Trophoblast cell (in vitro differentiated cells and primary cell): ENCODE results near the gene TNS4.

Experiments
- DNase-seq, 2 donors: peaks; one replicate each; pipeline ENCODE4 v3.0.0-alpha.2; 2016
- H2AFZ ChIP-seq: 2 replicates; pipeline ENCODE4 v1.6.1; 2013; ENCODE audit warnings: low read length, moderate library complexity, mild to moderate bottlenecking; ENCODE audit not compliant: insufficient read depth, poor library complexity
- H2AK5ac ChIP-seq: 2 replicates; pipeline ENCODE4 v1.6.1; 2013; ENCODE audit warnings: mild to moderate bottlenecking, low read length
- H2BK120ac ChIP-seq: 2 replicates; pipeline ENCODE4 v1.6.1; 2013; ENCODE audit warnings: low read length, mild to moderate bottlenecking, moderate library complexity; ENCODE audit not compliant: insufficient read depth, poor library complexity
- H2BK12ac ChIP-seq: 2 replicates; pipeline ENCODE4 v1.6.1; 2013; ENCODE audit warnings: mild to moderate bottlenecking, low read length, moderate library complexity
- H2BK5ac ChIP-seq: 2 replicates; pipeline ENCODE4 v1.6.1; 2013; ENCODE audit warnings: low read length, low read depth, moderate library complexity, mild to moderate bottlenecking; ENCODE audit not compliant: poor library complexity
- H3K14ac ChIP-seq: 2 replicates; pipeline ENCODE4 v1.6.1; 2013; ENCODE audit warnings: mild to moderate bottlenecking, low read length
- H3K18ac ChIP-seq: 2 replicates; pipeline ENCODE4 v1.6.1; 2013; ENCODE audit warnings: mild to moderate bottlenecking, low read length
- H3K23ac ChIP-seq: 2 replicates; pipeline ENCODE4 v1.6.1; 2013; ENCODE audit warnings: low read length
- H3K27ac ChIP-seq: 2 replicates; pipeline ENCODE4 v1.5.1; 2013; ENCODE audit warnings: low read depth, mild to moderate bottlenecking, inconsistent platforms, low read length, moderate library complexity
- H3K27me3 ChIP-seq: 2 replicates; pipeline ENCODE4 v1.6.1; 2013; ENCODE audit warnings: inconsistent platforms, mild to moderate bottlenecking, low read length, moderate library complexity; ENCODE audit not compliant: insufficient read depth
- H3K36me3 ChIP-seq, 2 experiments: 1 replicate in 1 of 2; 2 replicates in 1 of 2; pipeline ENCODE4 v1.6.1; 2013; ENCODE audit warnings: low read length in 2 of 2, mild to moderate bottlenecking in 2 of 2, moderate library complexity in 1 of 2; ENCODE audit not compliant: insufficient read depth in 2 of 2, control insufficient read depth in 1 of 2
- H3K4ac ChIP-seq: 2 replicates; pipeline ENCODE4 v1.6.1; 2013; ENCODE audit warnings: low read depth, mild to moderate bottlenecking, low read length, moderate library complexity
- H3K4me1 ChIP-seq, 2 experiments: 1 replicate in 1 of 2; 2 replicates in 1 of 2; pipeline ENCODE4 v1.6.1; 2013; ENCODE audit warnings: low read length in 2 of 2, mild to moderate bottlenecking in 2 of 2, moderate library complexity in 1 of 2; ENCODE audit not compliant: insufficient read depth in 2 of 2, control insufficient read depth in 1 of 2
- H3K4me2 ChIP-seq: 2 replicates; pipeline ENCODE4 v1.6.1; 2013; ENCODE audit warnings: inconsistent platforms, mild to moderate bottlenecking, low read length, moderate library complexity
- H3K4me3 ChIP-seq: 2 replicates; pipeline ENCODE4 v1.5.1; 2013; ENCODE audit warnings: mild to moderate bottlenecking, low read depth, low read length, inconsistent platforms
- H3K79me1 ChIP-seq: one replicate; pipeline ENCODE4 v1.6.1; 2013; ENCODE audit warnings: low read length
- H3K79me2 ChIP-seq: 2 replicates; pipeline ENCODE4 v1.6.1; 2013; ENCODE audit warnings: low read length, mild to moderate bottlenecking; ENCODE audit not compliant: control insufficient read depth, insufficient read depth, poor library complexity
- H3K9ac ChIP-seq: 2 replicates; pipeline ENCODE4 v1.6.1; 2013; ENCODE audit warnings: mild to moderate bottlenecking, low read length
- H3K9me3 ChIP-seq: 2 replicates; pipeline ENCODE4 v1.6.1; 2013; ENCODE audit warnings: low read depth, mild to moderate bottlenecking, control low read depth, inconsistent platforms, low read length; ENCODE audit not compliant: insufficient read depth
- H4K12ac ChIP-seq: 2 replicates; pipeline ENCODE4 v1.6.1; 2013; ENCODE audit warnings: low read depth, mild to moderate bottlenecking, low read length, moderate library complexity
- H4K8ac ChIP-seq: 2 replicates; pipeline ENCODE4 v1.6.1; 2013; ENCODE audit warnings: low read depth, mild to moderate bottlenecking, low read length, moderate library complexity
- H4K91ac ChIP-seq: one replicate; pipeline ENCODE4 v1.6.1; 2013; ENCODE audit warnings: low read depth, mild to moderate bottlenecking, low read length, moderate library complexity
- WGBS: extraction: QIAGEN DNeasy Blood & Tissue Kit; methylation state at CpG from one replicate; pipeline ENCODE4 v1.1.7; 2013; ENCODE audit warnings: missing lambda C conversion rate; ENCODE audit not compliant: insufficient read length, insufficient coverage; ENCODE audit errors: extremely low coverage; 5-methylcytosine and 5-hydroxymethylcytosine counted together

The TNS4 gene

DNA sequence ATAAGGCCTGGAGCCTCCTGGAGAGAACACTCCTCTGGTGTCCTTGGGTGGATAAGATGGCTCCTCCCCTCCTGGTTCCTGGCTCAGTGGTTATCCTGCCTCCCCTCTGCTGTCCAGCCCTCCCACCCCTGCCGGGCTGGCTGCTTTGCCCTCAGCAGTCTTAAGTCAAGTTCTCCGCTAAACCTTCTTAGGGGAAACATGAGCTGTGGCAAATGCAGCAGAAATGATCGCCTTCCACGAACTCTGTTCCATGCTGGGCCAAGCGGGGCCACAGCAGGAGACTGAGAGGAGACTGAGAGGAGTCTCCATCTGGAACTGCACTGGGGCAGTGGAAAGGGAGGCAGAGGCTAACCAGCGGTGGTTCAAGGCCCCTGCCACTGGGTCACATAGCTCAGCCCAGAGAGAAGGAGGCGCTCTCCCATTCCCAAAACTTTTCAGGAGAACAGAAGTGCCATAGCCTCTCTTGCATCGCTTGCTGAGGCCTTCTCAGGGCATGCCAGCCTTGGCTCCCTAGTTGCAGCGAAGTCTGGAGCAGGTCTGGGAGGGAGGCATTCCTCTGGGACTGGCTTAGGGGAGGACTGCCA, 26.9 kb downstream of the TNS4 start:
- no CpG with 5 or more reads among the region's 9 CpGs for whole genome bisulfite sequencing

DNA sequence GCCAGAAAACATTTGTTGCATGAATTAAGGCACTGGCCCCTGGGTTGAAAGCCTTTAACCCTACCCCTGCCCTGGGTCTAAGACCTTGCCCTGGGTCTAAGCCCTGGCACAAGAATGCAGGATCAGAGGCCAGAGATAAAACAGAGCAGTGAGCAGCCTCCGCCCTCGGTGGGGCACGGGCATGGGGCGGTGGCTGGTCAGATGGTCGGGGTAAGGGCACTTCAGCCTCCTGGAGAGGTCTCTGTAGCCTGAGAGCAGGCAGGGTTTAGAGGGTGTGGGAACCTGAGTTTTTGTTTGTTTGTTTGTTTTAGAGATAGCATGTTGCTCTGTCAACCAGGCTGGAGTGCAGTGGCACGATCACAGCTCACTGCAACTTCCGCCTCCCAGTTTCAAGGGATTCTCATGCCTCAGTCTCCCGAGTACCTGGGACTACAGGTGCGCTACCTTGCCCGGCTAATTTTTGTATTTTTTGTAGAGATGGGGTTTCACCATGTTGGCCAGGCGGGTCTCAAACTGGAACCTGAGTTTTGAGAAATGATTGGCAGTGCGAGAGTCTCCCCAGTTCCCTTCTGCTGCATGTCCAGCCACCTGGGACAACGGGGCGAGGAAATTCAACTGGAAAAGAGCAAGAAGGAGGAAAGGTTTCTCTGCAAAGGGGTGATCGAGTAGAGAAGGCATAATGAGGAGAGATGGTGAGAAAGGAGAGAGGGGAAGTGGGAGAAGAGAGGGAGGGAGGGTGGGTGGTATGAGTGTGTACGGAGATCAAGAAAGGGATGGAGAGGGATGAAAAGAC, 27.7 kb downstream of the TNS4 start:
- no peak overlapping the region for H3K23ac ChIP-seq
- peak in 1 of 2 donors; percentile 47 for DNase-seq
- whole genome bisulfite sequencing = 100% methylated on average over 2 of the region's 16 CpGs

More for the DNA sequence above, 26.9 kb downstream of the TNS4 start:
- DNase-seq = no peak
- no peak overlapping the region for H2BK12ac ChIP-seq
- H3K14ac ChIP-seq = no peak overlapping the region
- peaks cover 6% of the 10 kb centered on the region for H3K9me3 ChIP-seq
- no peak overlapping the region for H2BK5ac ChIP-seq
- H3K4ac ChIP-seq = no peak overlapping the region
- H3K27ac ChIP-seq = no peak overlapping the region
- H3K79me2 ChIP-seq = no peaks in the 10 kb centered on the region
- no peak overlapping the region for H4K12ac ChIP-seq
- H3K4me3 ChIP-seq = no peak overlapping the region
- H3K36me3 ChIP-seq = peaks cover 0 to 2% of the 10 kb centered on the region in 2 experiments
- peaks cover 9 to 16% of the 10 kb centered on the region in 2 experiments for H3K4me1 ChIP-seq
- peaks cover 6% of the 10 kb centered on the region for H3K79me1 ChIP-seq
- H3K23ac ChIP-seq = no peak overlapping the region
- H3K9ac ChIP-seq = no peak overlapping the region
- no peaks in the 10 kb centered on the region for H3K27me3 ChIP-seq
- H3K18ac ChIP-seq = no peak overlapping the region
- H2AFZ ChIP-seq = no peak overlapping the region
- H4K8ac ChIP-seq = no peak overlapping the region
- H3K4me2 ChIP-seq = no peak overlapping the region
- H2BK120ac ChIP-seq = no peak overlapping the region
- H2AK5ac ChIP-seq = no peak overlapping the region
- no peak overlapping the region for H4K91ac ChIP-seq

DNA sequence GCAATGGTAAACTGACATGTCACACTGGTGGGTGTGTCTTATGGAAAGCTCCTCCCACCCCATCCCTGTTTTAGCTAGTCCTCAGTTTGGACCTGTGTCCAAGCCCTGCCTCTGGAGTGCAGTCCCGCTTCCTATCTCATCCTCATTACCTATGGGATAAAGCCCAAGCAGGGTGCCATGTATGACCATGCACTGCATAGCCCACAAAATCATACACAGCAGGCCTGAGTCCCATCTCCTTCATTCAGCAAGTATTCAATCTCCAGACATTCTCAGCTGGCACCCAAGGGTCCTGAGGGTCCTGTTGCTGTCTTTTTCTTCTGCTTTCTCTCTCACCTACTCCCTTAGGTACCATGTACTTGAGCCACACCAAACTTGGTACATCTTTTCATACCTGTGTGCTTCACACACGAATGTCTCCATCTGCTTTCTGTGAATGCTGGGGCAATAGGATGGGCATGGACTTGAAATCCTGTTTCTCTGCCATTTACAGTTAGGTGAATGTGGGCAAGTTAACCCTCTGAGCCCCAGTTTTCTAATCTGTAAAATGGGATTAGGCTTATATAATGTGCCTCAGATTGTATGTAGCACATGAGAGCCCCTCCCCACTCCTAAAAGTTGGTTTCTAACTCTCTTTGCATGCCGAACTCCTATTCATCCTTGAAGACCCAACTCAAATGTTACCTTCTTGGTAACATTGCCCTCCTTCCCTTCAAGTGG, 28.5 kb downstream of the TNS4 start:
- H3K18ac ChIP-seq = no peak overlapping the region
- no peak overlapping the region for H3K9ac ChIP-seq
- no peak overlapping the region for H4K91ac ChIP-seq
- no peak overlapping the region for H4K12ac ChIP-seq
- H3K27me3 ChIP-seq = no peaks in the 10 kb centered on the region
- no peak overlapping the region for H2BK12ac ChIP-seq
- no peak overlapping the region for H3K4ac ChIP-seq
- no peak overlapping the region for H3K27ac ChIP-seq
- no peak overlapping the region for H4K8ac ChIP-seq
- H3K14ac ChIP-seq = no peak overlapping the region
- H2AFZ ChIP-seq = no peak overlapping the region
- H2BK5ac ChIP-seq = no peak overlapping the region
- no peak overlapping the region for H2AK5ac ChIP-seq
- H3K4me2 ChIP-seq = no peak overlapping the region
- no peaks in the 10 kb centered on the region for H3K79me2 ChIP-seq
- H3K4me3 ChIP-seq = no peak overlapping the region
- peaks cover 0 to 2% of the 10 kb centered on the region in 2 experiments for H3K36me3 ChIP-seq
- H3K79me1 ChIP-seq = peaks cover 6% of the 10 kb centered on the region
- no CpG with 5 or more reads among the region's 3 CpGs for WGBS
- peaks cover 9 to 16% of the 10 kb centered on the region in 2 experiments for H3K4me1 ChIP-seq
- no peak overlapping the region for H2BK120ac ChIP-seq
- no peak overlapping the region for H3K23ac ChIP-seq
- peak in 1 of 2 donors; percentile 27 for DNase-seq
- peaks cover 6% of the 10 kb centered on the region for H3K9me3 ChIP-seq

More for the DNA sequence above, 27.7 kb downstream of the TNS4 start:
- Histone ChIP-seq H4K8ac (no peak overlapping the region), H2BK120ac (no peak overlapping the region), H4K12ac (no peak overlapping the region), H3K27ac (no peak overlapping the region), H3K79me2 (no peaks in the 10 kb centered on the region), H3K36me3 (peaks cover 0 to 2% of the 10 kb centered on the region in 2 experiments), H3K9me3 (peaks cover 6% of the 10 kb centered on the region), H3K79me1 (peaks cover 6% of the 10 kb centered on the region), H3K9ac (no peak overlapping the region), H3K27me3 (no peaks in the 10 kb centered on the region), H2AK5ac (no peak overlapping the region), H2BK5ac (no peak overlapping the region), H3K4me3 (no peak overlapping the region), H4K91ac (no peak overlapping the region), H2BK12ac (no peak overlapping the region), H3K4me1 (peaks cover 9 to 16% of the 10 kb centered on the region in 2 experiments), H3K18ac (no peak overlapping the region), H2AFZ (no peak overlapping the region), H3K4ac (no peak overlapping the region), H3K14ac (peak overlapping the region; percentile 27), H3K4me2 (no peak overlapping the region)

GRCh38 chr17:40471846-40472732, 29.3 kb downstream of the TNS4 start:
- no peaks in the 10 kb centered on the region for H3K27me3 ChIP-seq
- H3K9me3 ChIP-seq = peaks cover 6% of the 10 kb centered on the region
- peak overlapping the region; percentile 4 for H3K4me3 ChIP-seq
- H3K23ac ChIP-seq = no peak overlapping the region
- H3K27ac ChIP-seq = no peak overlapping the region
- peaks cover 0 to 2% of the 10 kb centered on the region in 2 experiments for H3K36me3 ChIP-seq
- peak; percentile 45 to 59 for DNase-seq
- H2AK5ac ChIP-seq = no peak overlapping the region
- no peak overlapping the region for H3K4me2 ChIP-seq
- H3K79me1 ChIP-seq = peaks cover 6% of the 10 kb centered on the region
- H3K14ac ChIP-seq = no peak overlapping the region
- H3K79me2 ChIP-seq = no peaks in the 10 kb centered on the region
- peak overlapping the region; percentile 4 for H4K91ac ChIP-seq
- H2BK120ac ChIP-seq = no peak overlapping the region
- peak overlapping the region; percentile 33 for H2BK5ac ChIP-seq
- H4K12ac ChIP-seq = no peak overlapping the region
- H3K4ac ChIP-seq = no peak overlapping the region
- no peak overlapping the region for H4K8ac ChIP-seq
- no CpG with 5 or more reads among the region's 6 CpGs for WGBS
- H3K18ac ChIP-seq = no peak overlapping the region
- H3K9ac ChIP-seq = no peak overlapping the region
- H2AFZ ChIP-seq = no peak overlapping the region
- no peak overlapping the region for H2BK12ac ChIP-seq
- peaks cover 9 to 16% of the 10 kb centered on the region in 2 experiments for H3K4me1 ChIP-seq
